ENCODE measurements around the gene CFAP90.

Gene CFAP90

GRCh38 chr5:7878381-7878873, 27.5 kb upstream of the CFAP90 start:
- DNase-seq: no peak
- no peaks in the 10 kb centered on the region for H3K4me1 Mint-ChIP-seq
- no peaks in the 10 kb centered on the region for H3K27me3 Mint-ChIP-seq (ENCODE audit: low read depth, poor library complexity)
- H3K27ac Mint-ChIP-seq: no peak overlapping the region
- TF ChIP-seq CTCF (IDR thresholded peaks at IDR 0.05): no peak
- no peak overlapping the region for H3K4me3 Mint-ChIP-seq
- H3K36me3 Mint-ChIP-seq (ENCODE audit: low read depth): peaks cover 55% of the 10 kb centered on the region
- no peaks in the 10 kb centered on the region for H3K9me3 Mint-ChIP-seq

GRCh38 chr5:7877851-7878250, 26.9 kb upstream of the CFAP90 start:
- Mint-ChIP-seq H3K27ac (no peak overlapping the region), H3K4me3 (no peak overlapping the region), H3K4me1 (peaks cover under 1% of the 10 kb centered on the region), H3K9me3 (no peaks in the 10 kb centered on the region), H3K36me3 (ENCODE audit: low read depth) (peaks cover 52% of the 10 kb centered on the region), H3K27me3 (ENCODE audit: low read depth, poor library complexity) (no peaks in the 10 kb centered on the region)
- TF ChIP-seq CTCF (IDR thresholded peaks at IDR 0.05): no peak
- no peak for DNase-seq

- Mint-ChIP-seq H3K36me3 (ENCODE audit: low read depth) (peaks cover 48% of the 10 kb centered on the region), H3K27ac (no peak overlapping the region), H3K4me1 (peaks cover 4% of the 10 kb centered on the region), H3K27me3 (ENCODE audit: low read depth, poor library complexity) (no peaks in the 10 kb centered on the region), H3K4me3 (no peak overlapping the region), H3K9me3 (no peaks in the 10 kb centered on the region)
- DNase-seq: no peak
- no peak for TF ChIP-seq CTCF (IDR thresholded peaks at IDR 0.05)
Observed at GRCh38 chr5:7876867-7877266, 25.9 kb upstream of the CFAP90 start.

GRCh38 chr5:7875151-7875550, 24.2 kb upstream of the CFAP90 start:
- no peak for DNase-seq
- no peaks in the 10 kb centered on the region for H3K27me3 Mint-ChIP-seq (ENCODE audit: low read depth, poor library complexity)
- no peak overlapping the region for H3K4me3 Mint-ChIP-seq
- H3K4me1 Mint-ChIP-seq: peaks cover 16% of the 10 kb centered on the region
- peaks cover 35% of the 10 kb centered on the region for H3K36me3 Mint-ChIP-seq (ENCODE audit: low read depth)
- no peaks in the 10 kb centered on the region for H3K9me3 Mint-ChIP-seq
- no peak for TF ChIP-seq CTCF (IDR thresholded peaks at IDR 0.05)
- H3K27ac Mint-ChIP-seq: no peak overlapping the region

GRCh38 chr5:7874639-7875038, 23.7 kb upstream of the CFAP90 start:
- H3K4me3 Mint-ChIP-seq: no peak overlapping the region
- TF ChIP-seq CTCF (IDR thresholded peaks at IDR 0.05): no peak
- peaks cover 21% of the 10 kb centered on the region for H3K4me1 Mint-ChIP-seq
- H3K9me3 Mint-ChIP-seq: no peaks in the 10 kb centered on the region
- no peak overlapping the region for H3K27ac Mint-ChIP-seq
- DNase-seq: no peak
- peaks cover 35% of the 10 kb centered on the region for H3K36me3 Mint-ChIP-seq (ENCODE audit: low read depth)
- H3K27me3 Mint-ChIP-seq (ENCODE audit: low read depth, poor library complexity): no peaks in the 10 kb centered on the region

- Mint-ChIP-seq H3K27me3 (ENCODE audit: low read depth, poor library complexity) (no peaks in the 10 kb centered on the region), H3K4me3 (no peak overlapping the region), H3K27ac (no peak overlapping the region), H3K4me1 (peaks cover 25% of the 10 kb centered on the region), H3K36me3 (ENCODE audit: low read depth) (peaks cover 30% of the 10 kb centered on the region), H3K9me3 (no peaks in the 10 kb centered on the region)
- TF ChIP-seq CTCF (IDR thresholded peaks at IDR 0.05): no peak
- no peak for DNase-seq
Observed at GRCh38 chr5:7873216-7873615, 22.3 kb upstream of the CFAP90 start.

Data from nephron progenitor cell (in vitro differentiated cells).